Measurements from ENCODE around the gene ITGA11.
A peak's percentile ranks its signal among the peaks of the same experiment; 100 is the strongest.

Gene ITGA11

GRCh38 chr15:68354268-68354667 lies 77.7 kb downstream of the ITGA11 start:
- DNase-seq (ENCODE audit: low read depth in 2 of 2), result no peak

GRCh38 chr15:68353421-68354135 lies 78.4 kb downstream of the ITGA11 start:
- no peak for DNase-seq (ENCODE audit: low read depth in 2 of 2)

- DNase-seq (ENCODE audit: low read depth in 2 of 2), result peak; percentile 7 to 25
Measured at GRCh38 chr15:68352401-68353062, 79.4 kb downstream of the ITGA11 start.

DNA sequence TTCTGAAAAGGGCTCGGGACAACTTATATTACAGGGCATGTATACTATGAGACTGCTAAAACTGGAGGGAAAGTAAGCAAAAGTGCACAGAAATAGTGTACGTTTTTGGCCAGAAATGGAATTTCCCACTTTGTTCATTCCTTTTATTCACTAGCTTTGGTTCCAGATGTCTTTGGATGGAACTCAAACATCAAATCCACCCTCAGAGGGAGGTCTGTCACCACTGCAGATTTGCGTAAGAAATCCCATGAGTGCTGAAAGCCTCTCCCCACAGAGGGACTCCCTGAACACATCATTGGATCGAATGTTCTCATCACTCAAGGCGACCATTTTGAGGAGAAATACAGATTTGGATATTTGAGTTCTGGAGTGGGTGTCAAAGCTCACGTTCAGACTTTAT lies 82.8 kb downstream of the ITGA11 start:
- no peak for DNase-seq (ENCODE audit: low read depth in 2 of 2)

DNA sequence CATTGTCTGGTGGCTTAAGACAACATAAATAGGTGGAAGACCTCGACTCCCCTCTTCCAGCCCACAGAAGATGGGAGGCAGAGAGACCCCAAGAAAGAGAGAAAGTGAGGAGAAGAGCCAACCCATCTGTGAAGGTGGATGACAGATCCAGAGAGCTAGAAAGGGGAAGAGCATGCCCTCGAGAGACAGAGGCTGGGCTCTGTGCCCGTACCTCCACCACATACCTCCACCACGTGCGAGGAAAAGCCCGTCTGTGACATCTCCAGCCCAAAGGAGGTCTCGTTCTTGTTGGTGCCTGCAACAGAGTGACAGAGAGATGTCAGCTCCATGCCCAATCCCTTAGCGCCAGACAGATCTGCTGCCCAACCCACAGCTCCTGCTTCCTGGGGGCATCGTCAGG lies 83.4 kb downstream of the ITGA11 start:
- DNase-seq (ENCODE audit: low read depth in 2 of 2), result no peak

DNA sequence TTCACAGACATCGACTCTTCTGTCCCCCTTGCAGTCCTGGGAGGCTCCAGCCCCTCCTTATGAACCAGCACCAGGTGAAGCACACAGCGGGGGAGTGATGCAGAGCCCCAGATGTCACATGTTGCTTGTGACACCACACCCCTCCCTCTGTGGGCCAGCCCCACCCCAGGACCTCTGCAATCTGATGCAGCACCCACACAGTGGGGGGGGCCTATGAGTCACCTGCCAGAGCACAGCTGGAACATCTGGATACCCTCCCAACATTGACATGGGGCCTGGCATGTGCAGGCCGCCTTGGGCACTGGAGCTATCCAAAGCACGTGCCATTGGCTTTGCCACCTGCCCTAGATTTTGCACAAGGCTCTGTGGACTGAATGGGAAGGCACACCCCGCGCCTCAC lies 83.9 kb downstream of the ITGA11 start:
- no peak for DNase-seq (ENCODE audit: low read depth in 2 of 2)

DNA sequence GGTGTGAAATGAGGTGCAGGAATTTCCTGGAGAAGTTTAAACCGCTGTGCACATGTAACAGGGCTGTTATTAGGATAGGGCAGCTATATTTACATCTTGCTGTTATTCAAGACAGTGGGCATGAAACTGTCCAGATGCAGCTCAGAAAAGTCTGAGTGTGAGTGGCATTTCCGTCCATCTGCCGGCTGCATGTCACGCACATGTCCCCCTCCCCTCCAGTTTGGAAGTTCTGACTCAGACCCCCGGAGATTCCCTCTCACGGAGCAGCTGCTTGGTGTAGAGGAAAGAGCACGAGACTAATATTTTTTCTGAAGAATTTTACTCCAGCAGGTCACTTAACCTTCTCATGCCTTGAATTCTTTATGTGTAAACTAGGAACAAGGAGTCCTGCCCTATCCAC lies 84.6 kb downstream of the ITGA11 start:
- no peak for DNase-seq (ENCODE audit: low read depth in 2 of 2)

DNA sequence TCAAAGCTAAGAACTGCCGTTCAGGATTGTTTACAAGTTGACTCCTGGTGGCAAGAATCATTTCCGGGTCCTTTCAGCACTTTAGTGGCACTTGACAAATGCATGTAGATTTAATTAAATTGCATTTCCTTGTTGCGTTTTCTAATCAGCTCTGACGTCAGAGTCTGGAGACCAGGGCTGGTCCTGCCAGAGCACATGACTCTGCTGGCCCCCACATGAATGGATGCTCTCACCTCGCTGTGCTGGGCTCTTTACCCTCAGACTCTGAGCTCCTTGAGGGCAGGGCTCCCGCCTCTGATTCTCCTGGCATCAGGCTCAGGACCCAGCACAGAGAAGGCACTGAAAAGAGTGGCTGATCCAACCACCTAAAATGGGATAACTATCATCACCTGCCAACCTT lies 85.0 kb downstream of the ITGA11 start:
- DNase-seq (ENCODE audit: low read depth in 2 of 2), result no peak

- no peak for DNase-seq (ENCODE audit: low read depth in 2 of 2)
Measured at GRCh38 chr15:68345481-68345880, 86.5 kb downstream of the ITGA11 start.

DNA sequence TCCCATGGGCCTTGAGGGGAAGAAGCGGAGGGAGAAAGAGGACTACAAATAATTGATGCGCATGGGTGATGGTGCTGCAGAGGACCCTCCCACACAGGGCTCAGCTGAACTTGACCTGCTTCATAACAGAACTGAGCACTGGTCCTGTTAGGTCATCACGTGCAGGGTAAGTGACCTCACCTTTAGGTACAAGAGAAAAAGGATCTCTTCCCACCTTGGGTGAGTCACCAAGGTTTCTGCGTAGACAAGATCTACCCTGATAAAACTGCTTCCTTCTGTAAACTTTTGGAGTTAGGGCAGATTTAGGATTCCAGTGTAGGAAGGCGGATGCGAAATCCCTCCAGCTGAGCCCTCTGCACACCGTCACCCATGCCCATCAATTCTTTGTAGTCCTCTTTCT lies 87.4 kb downstream of the ITGA11 start:
- no peak for DNase-seq (ENCODE audit: low read depth in 2 of 2)

GRCh38 chr15:68343579-68344225 lies 88.3 kb downstream of the ITGA11 start:
- DNase-seq (ENCODE audit: low read depth in 2 of 2), result no peak

- DNase-seq (ENCODE audit: low read depth in 2 of 2), result no peak
Measured at GRCh38 chr15:68341760-68342725, 89.9 kb downstream of the ITGA11 start.

GRCh38 chr15:68340726-68341671 lies 91.0 kb downstream of the ITGA11 start:
- no peak for DNase-seq (ENCODE audit: low read depth in 2 of 2)

DNA sequence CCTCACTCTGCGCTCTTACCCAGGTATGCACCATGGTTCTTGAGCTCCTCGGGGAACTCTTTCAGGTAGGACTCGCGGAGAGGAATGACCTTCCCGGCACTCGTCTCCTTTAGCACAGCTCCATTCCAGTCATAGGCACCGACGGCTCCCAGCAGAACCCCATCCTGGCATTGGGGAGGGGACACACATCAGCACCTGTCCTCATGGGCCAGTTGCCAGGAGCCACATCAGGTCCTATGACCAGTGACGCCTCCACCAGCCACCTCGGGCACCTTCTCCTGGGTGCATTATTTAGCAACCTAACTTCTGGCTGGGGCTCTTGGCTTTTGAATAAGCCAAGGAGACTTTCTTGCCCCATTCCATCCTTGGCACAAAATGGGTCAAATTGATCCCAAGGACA lies 92.5 kb downstream of the ITGA11 start:
- no peak for DNase-seq (ENCODE audit: low read depth in 2 of 2)

DNA sequence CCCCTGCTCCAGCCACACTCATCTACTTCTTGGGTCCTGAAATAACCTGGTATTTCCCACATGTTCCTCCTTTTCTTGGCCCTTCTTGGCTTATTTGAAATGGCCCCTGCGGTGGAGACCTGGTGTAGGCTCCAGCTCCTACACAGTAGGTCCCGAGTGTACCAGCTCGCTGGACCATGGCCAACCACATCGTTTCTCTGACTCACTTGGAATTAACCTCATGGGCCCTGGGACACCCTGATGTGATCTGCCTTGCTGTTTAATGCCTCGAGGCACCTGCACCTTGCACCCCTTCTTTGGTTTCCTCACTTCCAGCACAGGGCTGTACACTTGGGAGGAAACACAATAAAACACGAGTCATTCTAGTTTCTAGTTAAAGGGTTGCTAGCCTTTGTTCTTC lies 94.1 kb downstream of the ITGA11 start:
- DNase-seq (ENCODE audit: low read depth in 2 of 2), result no peak

DNA sequence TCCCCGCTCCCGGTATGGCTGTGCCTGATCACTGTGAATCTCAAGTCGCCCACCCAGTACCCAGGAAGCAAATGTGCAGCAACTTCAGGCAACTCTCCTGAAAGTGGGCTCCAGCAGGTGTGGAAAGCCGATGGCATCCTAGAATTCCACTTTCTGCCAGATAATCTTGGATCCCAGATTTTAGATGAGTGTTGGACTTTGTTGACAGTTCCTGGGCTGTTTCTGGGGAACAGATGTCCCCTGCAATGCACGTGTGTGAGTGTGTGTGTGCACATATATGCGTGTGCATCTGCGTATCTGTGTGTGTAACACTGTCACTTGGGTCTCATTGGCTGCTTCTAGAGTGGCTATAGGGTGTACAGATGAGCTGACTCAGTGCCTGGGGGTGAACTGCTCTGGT lies 95.4 kb downstream of the ITGA11 start:
- DNase-seq (ENCODE audit: low read depth in 2 of 2), result no peak

DNA sequence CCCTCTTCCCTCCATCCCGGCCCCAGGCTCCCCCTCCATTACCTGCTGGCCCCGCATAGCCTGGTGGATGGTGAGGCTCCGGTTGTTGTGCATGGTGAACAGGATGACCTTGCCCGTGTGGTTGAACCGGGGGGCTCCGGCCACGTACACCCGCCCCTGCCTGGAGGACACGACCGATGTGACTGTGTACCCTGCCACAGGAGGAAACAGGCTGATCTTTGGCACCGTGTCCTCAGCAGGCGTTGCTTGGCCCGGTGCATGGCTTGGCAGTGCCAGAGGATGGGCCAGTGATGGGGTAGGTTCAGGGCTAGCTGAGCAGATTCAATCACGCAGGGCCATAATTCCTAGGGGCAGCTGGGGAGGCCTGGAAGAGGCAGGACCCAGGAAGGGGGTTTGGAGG lies 96.3 kb downstream of the ITGA11 start:
- no peak for DNase-seq (ENCODE audit: low read depth in 2 of 2)

- DNase-seq (ENCODE audit: low read depth in 2 of 2), result no peak
Measured at GRCh38 chr15:68335251-68335650, 96.7 kb downstream of the ITGA11 start.

- DNase-seq (ENCODE audit: low read depth in 2 of 2), result no peak
Measured at GRCh38 chr15:68334661-68335124, 97.3 kb downstream of the ITGA11 start.

- DNase-seq (ENCODE audit: low read depth in 2 of 2), result no peak
Measured at GRCh38 chr15:68333775-68334470, 98.0 kb downstream of the ITGA11 start.

Measured in stimulated activated CD8-positive, alpha-beta memory T cell treated with anti-CD3 and anti-CD28 coated beads, Interleukin-7, amount 100 ng/mL, for 4 hours (primary cell).